Left renal cortex interstitium (tissue), 4 donors: ENCODE data around the gene ERP27. TPM values are rescaled to one million over a fixed set of nuclear protein-coding genes. Genes with fewer than 3 reads are reported as not detected.

Experiments
- DNase-seq, 4 donors: peaks; one replicate each; pipeline ENCODE4 v3.0.0-alpha.2; 2013; ENCODE audit warnings: low read depth in 4 of 4, low spot score in 2 of 4, missing footprints in 1 of 4
- polyA plus RNA-seq, 4 donors: library from polyadenylated mRNA; unstranded; fragments of 120-200 nt; gene quantifications; one replicate each; pipeline ENCODE4 v1.2.1, GENCODE V29; 2013; ENCODE audit not compliant: insufficient read length in 4 of 4

ERP27 gene
- polyA plus RNA-seq, 4 donors = 20.5 to 26.6 (median 25.7) TPM

DNA sequence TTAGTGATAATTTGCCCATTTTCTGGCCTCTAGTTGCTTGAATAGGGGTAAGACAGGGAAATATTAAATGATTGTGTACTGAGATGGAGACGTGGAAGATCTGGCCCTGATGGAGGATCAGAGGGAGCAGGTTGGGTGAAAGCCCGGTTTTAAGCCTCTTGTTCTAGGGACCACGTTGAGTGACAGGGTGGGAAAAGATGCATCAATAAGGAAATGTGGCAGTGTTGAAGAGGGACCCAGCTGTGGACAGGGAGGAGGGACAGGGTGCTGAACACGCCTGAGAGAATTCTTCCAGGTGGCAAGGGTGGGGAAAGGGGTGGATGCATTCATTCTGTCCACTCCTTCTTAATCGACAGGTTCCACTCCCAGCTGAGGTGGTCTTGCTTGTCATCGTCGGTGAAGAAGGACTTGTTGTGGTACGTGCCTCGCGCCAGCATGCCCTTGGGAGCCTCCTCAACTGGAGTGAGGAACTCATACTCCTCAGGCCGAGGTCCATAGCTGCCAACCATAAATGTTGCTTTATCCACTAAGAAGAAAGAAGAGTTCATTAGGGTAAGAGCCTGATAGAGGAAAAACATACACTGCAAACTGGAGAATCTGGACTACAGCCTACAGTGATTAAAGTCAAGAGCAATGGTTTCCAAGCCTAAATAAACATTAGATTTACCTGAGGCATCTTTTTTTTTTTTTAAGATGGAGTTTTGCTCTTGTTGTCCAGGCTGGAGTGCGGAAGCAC, 4.0 kb upstream of the ERP27 start:
- no peak for DNase-seq

DNA sequence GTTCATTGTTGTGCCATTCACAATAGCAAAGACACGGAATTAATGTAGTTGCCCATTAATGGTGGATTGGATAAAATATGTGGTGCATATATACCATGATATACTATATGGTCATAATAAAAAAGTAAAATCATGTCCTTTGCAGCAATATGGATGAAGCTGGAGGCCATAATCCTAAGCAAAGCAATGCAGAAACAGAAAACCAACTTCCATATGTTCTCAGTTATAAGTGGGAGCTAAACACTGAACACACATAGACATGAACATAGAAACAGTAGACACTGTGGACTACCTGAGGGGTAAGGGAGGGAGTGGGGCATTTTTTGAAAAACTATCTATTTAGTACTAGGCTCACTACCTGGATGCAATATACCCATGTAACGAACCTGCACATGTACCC, 3.0 kb upstream of the ERP27 start:
- no peak for DNase-seq

DNA sequence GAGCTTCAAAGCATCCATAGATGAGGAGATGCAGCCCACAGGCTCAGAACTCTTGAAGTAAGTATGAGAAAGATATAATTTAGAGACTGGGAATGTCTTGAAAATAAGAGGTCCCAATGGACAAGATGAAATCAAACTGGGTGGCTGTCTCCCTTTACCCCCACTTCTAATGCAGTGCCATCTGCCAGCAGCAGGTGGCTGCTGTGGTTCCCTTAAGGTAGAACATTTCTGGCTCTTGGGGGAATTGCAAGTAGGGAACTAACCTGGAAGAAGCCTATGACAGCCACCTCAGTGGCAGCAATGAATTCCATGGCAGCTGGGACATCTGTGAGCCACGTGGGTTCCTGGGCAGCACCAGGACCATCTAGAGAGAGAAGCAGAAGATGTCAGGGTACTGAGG, 648 bp downstream of the ERP27 start:
- DNase-seq = no peak

DNA sequence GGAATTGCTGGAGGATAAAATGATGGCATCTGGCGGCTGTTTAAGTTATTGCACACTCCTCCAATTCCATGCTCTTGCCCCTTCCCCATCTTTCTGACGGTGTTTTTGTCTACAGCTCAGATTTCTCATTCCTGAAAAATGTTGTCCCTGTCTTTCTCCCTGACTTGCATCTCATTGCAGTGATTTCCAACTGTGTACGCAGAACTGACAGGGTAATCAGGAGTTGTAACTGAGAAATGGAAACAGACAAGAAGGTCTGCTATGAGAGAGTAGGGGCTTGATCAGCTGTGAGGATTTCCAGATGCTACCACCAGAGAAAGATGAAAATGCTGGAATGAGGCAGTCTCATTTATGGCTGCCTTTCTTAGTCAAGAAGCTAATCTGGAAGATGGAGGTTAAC, 1.3 kb downstream of the ERP27 start:
- no peak for DNase-seq

- no peak for DNase-seq
Measured at GRCh38 chr12:14936224-14936861, 2.0 kb downstream of the ERP27 start.

DNA sequence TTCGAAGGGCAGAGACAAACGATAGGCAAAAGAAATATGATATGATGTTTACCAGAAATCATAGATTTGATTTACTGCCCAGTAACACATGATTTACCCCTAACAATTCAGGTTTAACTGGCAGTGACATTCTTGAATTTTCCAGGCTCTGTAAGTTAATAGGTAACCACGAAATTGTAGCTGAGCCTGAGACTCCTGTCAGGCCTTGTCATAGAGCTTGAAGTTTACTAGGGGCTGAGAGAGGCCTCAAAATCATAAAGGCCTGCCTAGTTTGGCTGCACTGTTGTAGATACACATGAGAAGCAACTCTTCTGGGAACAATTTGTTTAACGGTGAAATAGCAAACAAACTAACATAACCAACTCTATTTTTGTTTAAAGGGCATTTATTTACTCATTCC, 3.3 kb downstream of the ERP27 start:
- DNase-seq = peak in 2 of 4 donors; percentile 45 to 57

DNA sequence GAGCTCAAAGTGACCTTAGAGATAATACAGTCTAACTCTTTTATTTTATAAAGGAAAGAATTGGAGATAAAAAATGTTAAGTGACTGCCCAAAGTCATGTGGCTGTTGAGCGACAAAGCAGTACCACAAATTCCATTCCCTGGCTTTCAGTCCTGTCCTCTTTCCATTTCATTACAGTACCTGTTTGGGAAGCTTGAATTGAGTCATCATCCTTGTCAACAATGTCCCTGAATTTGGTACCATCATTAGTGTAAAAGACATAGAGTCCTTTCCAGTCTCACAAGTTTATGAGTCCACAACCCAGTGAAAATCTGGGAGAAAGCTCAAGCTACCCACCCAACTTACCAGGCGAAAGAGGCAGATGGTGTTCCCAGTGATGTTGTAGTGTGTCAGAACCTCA, 3.8 kb downstream of the ERP27 start:
- no peak for DNase-seq

DNA sequence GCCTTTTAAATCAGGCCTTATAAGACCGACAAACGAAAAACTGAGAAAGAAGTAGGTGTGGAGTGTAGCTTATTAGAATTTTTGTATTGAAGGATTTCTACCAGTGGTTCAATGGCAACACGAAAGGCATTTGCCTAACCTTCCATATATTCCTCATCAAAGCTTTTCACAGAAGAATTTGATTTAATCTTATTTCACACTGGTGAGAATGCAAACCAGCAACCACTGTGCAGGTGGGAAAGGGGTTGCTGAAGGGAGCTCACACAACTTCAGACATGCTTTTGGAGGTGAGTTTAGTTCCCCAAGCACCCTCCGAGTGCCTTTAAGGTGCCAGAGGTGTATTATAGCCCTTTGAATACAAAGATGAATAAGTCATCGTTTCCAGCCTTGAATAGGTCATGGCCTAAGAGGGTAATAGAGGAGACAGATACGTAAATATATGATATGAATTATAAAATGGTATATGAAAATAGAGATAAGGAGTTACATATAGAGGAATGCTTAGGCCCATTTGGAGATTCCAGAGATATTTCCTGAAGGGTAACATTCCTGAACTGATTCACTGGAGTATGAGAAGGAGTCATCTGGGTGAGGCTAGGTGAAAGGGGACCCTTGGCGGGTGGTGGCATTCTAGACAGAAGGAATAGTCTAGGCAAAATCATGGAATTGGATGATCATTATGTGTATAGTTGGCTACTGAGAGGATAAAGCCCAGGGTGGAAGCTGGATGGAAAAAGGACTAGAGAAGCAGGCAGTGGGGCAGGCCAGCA, 6.4 kb downstream of the ERP27 start:
- DNase-seq = no peak

DNA sequence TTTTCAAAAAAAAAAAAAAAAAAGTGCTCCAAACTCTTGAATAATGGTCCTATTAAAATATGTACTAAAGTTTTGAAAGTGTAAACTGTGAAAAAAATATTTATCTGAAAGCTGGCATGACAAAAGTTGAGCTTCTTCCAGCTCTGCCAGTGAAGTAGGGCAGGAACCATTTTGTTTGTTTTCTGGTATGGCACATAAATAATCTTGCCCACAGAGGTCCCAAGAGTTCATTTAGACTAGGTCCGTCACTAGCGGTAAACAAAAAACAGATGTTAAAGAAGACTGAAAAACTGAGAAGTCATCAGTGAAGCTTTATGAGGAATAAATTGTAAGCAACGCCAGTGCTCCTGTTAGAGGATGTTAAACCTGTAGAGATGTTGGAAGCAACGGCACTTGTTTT, 7.0 kb downstream of the ERP27 start:
- no peak for DNase-seq

DNA sequence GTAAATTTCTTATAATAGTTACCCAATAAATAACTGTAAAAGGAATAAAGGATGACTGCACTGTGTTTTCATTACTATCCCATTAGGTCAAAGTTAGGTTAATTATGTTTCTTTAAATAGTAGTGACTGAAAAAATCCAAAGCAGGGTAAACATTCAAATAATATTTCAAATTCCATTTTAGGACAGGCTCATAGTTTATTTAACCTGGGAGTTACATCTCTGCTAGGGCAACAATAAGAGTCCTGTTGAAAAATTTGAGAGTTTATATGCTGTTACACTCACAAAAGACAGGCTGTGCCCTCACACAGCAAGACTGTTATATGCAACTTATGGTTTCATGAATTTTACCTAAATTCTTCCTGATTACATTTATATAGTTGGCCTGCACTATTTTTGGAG, 8.0 kb downstream of the ERP27 start:
- no peak for DNase-seq

DNA sequence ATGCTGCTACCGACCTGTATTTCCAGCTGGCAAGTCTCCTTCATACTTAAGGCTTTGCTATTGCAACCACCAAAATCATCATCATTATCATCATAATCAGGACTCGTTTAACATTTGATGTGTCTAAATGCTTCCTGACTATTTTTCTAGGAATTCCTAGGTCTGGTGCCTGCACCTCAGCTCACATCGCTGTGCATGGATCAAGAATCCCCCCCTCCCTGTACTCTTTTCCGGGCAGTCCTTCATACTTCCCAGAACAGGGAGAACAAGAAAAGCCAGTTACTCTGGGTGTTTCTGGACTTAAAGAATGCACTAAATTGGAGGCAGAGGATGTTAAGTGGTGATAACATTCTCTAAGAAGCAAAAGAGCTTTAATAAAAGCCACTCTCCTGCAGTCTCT, 9.4 kb downstream of the ERP27 start:
- peak in 1 of 4 donors; percentile 79 for DNase-seq

GRCh38 chr12:14927267-14927666, 11.1 kb downstream of the ERP27 start:
- DNase-seq = no peak

- DNase-seq = no peak
Measured at GRCh38 chr12:14924541-14924940, 13.8 kb downstream of the ERP27 start.

- no peak for DNase-seq
Measured at GRCh38 chr12:14923944-14924343, 14.4 kb downstream of the ERP27 start.

GRCh38 chr12:14921218-14921617, 17.1 kb downstream of the ERP27 start:
- DNase-seq = no peak

GRCh38 chr12:14920475-14921126, 17.7 kb downstream of the ERP27 start:
- DNase-seq = no peak

DNA sequence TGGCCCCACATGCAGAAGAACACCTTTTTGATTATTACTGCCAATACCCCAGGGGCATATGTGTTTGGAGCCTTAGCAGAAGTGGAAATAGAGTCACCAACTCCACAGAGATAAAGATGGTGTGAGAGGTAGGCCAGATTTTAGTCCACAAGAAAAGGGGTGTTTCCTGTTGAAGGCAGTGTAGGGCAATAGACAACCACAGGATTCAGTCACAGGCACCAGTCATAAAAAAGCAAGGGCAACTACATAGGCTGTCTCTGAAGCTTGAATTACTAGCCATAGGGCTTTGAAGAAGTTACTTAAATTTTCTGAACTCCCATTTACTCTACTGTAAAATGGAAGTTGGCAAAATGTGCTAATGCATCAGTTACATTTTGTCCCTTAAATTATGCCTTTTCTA, 18.9 kb downstream of the ERP27 start:
- DNase-seq = no peak

- DNase-seq = no peak
Measured at GRCh38 chr12:14915736-14916135, 22.6 kb downstream of the ERP27 start.

DNA sequence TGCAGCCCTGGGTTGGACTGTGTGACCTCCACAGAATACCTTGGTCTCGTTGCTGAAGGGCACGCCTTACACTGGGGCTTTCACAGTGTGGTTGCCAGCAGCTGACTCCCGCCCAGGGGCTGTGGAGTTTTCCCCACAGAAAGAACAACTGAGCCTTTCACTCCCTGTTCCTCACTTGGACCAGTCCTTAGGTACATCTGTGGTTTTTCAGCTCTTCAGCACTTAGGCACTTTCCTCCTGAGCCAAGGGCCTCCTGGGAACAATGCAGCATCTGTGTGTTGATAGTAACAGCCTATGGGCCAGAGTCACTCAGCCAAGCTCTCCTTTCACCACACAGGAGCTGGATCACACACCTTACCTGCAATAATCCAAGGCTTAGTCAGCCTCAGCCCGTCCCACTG, 25.0 kb downstream of the ERP27 start:
- no peak for DNase-seq

DNA sequence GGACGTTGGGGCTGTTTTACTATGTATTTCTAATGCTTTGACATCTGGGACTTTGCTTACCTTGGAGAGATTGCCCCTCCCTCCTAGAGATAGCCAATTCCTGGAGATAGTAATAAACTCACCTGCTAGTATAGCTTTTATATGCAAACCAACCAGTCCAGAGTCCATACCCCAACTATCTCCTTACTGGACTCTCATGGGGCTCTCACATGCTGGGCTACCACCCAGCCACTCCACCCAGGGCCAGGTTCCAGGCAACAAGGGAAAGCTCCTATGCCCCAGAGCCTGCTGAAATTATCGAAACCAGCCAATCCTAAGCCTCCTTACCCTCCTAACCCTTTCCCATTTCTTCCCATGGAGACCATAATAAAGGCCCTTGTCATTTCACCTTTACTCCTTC, 27.2 kb downstream of the ERP27 start:
- DNase-seq = no peak
